HG02884 (cell line): Measurements from ENCODE around the gene FAAP20.

ENCODE experiments used
- ATAC-seq: cut with Tn5 transposase; IDR thresholded peaks from one replicate; pipeline ENCODE4 v1.9.1; 2021; ENCODE audit warnings: mild to moderate bottlenecking, moderate library complexity; ENCODE audit not compliant: unreplicated experiment

Gene FAAP20

DNA sequence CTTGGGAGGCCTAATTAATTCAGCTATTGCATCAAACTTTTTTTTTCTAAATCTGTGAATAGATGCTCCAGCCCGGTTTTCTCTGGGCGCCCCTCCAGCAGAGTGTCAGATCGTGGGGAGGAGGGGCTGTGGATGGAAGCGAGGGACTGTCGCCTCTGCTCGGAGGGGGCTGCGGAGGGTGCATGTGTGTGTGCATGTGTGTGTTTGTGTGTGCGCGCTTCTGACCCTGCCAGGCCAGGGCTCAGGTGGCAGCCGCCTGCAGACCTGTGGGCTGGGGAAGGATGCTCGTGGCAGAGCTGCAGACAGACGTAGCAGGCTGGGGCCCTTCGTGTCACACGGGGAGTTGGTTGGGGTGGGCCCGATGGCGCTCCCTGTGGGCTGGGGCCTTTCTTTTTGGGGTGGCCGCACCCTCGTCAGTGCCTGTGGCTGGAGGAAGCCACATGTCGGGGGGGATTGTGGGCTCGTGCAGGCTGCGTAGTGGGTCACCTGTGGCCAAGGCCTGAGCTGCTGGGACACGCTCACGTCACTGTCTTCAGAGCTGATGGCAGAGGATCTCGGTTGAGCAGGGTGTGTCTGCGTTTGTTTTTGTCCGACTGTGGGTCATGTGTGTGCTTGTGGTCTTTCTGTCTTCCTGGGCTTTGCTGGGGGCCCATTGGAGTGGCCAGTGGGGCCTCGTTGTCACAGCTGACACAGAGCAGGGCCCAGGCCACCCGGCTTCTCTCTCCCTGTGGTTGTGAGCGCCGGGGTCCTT lies 36.4 kb upstream of the FAAP20 start:
- no peak for ATAC-seq

DNA sequence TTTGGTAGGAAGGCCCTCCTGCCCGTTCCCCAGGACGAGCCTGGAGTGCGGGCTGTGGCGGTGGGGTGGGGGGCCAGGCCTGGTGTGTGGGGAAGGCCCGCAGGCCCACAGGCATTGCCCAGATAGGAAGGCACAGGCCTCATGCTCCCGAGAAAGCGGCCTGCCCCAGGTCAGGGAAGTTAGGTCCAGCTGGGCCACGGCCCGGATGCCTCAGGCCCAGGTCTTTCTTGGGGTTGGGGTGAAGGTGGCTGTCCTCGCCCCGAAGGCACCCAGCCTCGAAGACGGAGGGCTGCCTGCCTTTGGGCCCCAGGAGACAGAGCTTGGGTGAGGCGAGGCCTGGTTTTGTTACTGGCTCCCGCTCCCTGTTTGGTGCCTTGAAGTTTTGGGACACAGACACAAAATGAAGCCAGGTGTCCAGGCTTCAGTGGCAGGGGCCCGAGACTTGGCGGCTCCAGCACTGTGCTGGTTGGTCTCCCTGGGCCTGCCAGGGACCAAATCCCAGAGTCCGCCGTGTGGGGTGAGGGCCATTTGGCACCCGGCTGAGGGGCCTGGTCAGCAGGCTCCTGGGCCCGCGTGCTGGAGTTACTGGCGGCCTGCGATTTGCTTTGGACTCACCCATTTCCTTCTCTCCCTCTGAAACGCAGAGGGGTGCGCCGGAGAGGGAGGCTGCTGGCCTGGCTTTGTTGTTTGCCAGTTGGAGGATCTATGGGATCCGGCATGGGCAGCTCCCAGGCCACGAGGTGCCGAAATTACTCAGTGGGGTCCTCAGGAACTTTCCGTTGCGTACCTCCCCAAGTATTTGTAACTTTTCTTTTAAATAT lies 35.5 kb upstream of the FAAP20 start:
- no peak for ATAC-seq

DNA sequence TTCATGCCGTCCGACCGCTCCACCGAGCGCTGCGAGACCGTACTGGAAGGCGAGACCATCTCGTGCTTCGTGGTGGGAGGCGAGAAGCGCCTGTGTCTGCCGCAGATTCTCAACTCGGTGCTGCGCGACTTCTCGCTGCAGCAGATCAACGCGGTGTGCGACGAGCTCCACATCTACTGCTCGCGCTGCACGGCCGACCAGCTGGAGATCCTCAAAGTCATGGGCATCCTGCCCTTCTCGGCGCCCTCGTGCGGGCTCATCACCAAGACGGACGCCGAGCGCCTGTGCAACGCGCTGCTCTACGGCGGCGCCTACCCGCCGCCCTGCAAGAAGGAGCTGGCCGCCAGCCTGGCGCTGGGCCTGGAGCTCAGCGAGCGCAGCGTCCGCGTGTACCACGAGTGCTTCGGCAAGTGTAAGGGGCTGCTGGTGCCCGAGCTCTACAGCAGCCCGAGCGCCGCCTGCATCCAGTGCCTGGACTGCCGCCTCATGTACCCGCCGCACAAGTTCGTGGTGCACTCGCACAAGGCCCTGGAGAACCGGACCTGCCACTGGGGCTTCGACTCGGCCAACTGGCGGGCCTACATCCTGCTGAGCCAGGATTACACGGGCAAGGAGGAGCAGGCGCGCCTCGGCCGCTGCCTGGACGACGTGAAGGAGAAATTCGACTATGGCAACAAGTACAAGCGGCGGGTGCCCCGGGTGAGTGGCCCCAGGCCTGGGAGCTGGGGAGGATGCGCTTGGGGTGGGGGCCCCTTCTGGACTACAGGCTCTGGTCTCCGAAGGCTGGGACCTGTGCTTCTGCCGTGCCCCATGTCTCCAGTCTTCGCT lies 34.7 kb upstream of the FAAP20 start:
- ATAC-seq: no peak

DNA sequence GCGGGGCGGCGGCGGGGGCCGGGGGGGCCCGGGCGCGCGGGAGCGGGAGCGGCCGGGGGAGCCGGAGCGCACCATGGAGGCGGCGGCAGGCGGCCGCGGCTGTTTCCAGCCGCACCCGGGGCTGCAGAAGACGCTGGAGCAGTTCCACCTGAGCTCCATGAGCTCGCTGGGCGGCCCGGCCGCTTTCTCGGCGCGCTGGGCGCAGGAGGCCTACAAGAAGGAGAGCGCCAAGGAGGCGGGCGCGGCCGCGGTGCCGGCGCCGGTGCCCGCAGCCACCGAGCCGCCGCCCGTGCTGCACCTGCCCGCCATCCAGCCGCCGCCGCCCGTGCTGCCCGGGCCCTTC lies 34.1 kb upstream of the FAAP20 start:
- no peak for ATAC-seq

DNA sequence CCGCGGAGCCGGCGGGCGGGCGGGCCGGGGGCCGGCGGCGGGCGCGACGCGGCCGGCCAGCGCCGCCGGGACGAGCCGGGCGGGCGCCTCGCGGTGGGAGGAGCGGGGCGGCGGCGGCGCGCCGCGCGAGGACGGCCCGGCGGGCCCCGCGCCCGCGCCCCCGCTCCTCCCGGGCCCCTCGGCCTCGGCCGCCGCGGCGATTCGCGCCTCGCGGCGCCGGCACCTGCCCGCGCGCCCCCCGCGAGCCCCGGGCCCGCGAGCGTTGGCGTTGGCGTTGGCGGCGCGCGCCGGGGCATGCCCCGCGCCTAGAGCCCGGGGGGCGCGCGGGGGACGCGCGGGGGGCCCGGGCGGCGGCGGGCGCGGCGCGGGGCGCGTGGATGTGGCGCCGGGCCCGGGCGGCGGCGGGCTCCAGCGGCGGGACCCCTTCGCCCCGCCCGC lies 33.6 kb upstream of the FAAP20 start, which contains the start of gene SKI:
SKI (plus strand) TSS at position 163 of the 438 bp plus-strand sequence. CDS start 448 bp downstream, outside the sequence.
- ATAC-seq: no peak

DNA sequence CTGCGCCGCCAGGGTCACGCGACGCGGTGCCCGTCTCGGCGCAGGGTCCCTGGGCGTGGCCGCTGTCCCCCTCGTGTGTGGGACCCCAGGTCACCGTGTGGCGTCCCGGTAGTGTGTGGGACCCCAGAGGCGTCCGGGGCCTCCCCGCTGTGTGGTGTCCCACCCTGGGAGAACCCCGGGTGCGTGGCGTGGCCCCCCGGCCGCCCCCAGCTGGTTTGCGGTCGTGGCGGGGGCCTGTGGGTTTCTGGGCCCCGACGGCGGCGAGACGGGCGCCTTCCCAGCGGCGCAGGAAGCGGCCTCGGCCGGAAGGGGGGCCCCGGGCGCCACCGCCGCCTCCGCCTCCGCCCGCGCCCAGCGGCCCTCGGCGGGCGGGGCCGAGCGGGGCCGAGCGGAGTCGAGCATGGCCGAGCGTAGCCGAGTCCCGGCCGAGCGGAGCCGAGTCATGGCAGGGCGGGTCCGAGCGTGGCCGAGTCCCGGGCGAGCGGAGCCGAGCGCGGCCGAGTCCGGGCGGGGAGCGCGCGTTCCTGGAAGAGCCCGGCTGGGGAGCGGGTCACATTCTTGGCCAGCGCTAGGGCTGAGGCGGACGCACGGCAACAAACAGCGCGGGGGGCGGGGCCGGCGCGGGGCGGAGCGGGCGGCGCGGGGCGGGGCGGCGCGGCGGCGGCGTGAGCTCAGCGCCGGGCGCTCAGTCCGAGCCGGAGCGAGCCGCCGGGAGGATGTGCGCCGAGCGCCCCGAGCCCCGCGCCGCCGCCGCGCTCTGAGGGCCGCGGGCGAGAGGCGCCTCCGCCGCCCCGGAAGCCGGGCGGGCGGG lies 33.0 kb upstream of the FAAP20 start:
- ATAC-seq: peak; percentile 70

DNA sequence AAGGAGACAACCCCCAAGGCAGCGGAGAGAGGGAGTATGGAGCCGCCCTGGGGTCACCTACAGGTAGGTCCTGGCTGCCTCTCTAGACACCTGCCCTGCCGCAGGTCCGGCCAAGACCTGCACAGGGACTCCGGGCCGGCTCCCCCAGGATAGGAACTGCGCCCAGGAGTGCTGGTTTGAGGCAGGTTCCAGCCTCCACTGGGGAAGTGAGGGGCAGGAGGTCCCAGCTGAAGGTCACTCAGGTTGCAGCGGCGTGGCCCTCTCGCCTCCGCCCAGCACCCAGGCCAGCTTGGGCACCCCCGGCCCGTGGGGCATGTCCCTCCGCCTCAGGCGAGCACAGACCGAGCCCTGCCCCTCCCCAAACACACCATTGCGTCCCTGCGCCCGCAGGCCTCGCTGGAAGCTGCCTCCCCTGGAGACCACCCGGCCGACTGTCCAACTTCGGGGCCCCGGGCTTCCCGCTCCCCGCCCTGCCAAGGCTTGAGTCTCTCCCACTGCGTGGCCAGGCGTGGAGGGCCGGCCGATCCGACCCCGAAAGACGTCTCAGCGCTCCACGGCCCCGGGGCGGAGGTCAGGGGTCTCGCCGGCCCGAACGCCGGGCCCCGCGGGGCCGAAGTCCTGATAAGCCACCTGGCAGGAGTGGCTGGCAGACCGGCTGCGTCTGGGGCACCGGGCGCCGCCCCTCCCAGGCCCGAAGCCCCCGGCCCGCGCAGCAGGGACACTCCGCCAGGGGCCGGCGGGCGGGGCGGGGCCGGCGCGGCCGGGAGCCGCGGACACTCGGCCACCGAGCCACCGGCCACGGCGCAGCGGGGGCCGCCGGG lies 32.2 kb upstream of the FAAP20 start:
- no peak for ATAC-seq

DNA sequence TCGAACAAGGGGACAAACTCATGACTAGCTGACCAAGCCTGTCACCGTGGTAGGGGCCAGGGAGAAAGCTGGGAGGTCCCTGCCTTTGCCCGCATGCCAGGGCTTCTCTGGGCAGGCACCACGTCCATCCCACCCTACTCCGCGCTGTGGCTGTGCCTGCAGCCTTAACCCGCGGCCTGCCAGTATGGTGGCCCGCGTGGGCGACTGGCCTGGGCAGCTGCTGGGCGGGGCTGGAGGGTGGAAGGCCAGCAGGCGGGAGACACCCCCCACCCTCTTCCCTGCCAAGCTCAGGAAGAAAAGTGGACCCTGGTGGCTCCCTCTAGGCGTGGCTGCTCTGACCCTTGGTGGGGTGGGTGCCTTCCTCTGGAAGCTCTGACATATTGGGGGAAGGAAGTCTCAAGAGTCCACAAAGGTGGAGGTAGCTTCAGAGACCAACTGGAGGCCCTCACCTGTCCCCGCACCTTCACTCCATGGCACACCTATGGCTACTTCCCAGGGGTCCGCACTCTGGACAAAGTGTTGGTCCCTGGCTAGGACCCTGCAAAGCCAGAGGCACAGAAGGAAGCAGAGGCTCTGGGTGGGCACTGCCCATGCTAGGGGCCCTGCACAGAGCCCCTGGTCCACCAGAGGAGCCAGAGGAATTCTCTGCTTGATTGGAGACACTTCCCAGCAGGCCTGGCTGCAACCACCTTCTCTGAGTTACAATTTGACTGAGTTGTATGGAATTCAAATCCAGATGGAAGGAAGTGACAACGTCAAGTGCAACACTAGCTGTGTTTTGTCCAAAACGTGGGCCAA lies 30.3 kb upstream of the FAAP20 start:
- no peak for ATAC-seq

DNA sequence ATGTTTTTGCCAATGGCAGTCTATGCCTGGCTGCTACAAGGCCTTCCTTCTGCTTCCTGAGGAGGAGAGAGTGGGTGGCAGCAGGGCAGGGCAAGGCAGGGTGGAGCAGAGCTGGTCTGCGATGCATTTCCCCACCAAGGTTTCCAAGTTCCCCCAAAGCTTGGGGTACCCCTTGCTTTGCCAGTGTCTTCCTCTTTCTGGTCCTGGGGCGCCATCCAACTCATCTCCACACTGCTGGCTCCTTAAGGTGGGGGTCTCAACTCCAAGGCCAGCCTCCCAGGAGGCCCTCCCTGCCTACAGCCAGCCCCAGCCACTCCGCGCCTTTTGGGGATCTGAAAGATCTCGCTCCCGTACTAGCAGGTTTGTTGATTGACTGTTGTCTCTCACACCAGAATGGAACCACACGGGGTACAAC lies 29.6 kb upstream of the FAAP20 start:
- ATAC-seq: no peak

DNA sequence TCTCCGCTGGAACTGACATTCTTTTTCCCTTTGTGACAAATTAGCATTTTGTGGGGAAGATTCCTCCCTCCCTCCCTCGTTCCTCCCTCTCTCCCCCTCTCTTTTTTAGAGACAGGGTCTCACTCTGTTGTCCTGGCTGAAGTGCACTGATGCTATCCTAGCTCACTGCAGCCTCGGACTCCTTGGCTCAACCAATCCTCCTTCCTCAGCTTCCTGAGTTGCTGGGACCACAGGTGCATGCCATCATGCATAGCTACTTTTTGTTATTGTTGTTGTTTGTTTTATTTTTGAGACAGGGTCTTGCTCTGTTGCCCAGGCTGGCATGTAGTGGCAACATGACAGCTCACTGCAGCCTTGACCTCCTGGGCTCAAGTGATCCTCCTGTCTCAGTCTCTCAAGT lies 26.7 kb upstream of the FAAP20 start:
- ATAC-seq: no peak

DNA sequence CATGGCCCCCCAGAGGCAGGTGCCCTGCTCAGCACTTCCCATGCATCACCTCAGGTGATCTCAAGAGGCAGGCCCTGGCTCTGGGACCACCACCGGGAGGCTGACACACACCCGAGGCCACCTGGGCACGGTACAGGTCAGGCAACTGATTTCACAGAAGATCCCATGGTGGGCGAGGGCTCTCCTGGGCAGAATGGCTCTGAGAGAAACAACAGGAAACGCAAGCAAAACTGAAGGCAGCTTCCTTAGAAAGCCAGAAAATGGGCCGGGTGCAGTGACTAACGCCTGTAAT lies 22.1 kb upstream of the FAAP20 start:
- ATAC-seq: no peak

DNA sequence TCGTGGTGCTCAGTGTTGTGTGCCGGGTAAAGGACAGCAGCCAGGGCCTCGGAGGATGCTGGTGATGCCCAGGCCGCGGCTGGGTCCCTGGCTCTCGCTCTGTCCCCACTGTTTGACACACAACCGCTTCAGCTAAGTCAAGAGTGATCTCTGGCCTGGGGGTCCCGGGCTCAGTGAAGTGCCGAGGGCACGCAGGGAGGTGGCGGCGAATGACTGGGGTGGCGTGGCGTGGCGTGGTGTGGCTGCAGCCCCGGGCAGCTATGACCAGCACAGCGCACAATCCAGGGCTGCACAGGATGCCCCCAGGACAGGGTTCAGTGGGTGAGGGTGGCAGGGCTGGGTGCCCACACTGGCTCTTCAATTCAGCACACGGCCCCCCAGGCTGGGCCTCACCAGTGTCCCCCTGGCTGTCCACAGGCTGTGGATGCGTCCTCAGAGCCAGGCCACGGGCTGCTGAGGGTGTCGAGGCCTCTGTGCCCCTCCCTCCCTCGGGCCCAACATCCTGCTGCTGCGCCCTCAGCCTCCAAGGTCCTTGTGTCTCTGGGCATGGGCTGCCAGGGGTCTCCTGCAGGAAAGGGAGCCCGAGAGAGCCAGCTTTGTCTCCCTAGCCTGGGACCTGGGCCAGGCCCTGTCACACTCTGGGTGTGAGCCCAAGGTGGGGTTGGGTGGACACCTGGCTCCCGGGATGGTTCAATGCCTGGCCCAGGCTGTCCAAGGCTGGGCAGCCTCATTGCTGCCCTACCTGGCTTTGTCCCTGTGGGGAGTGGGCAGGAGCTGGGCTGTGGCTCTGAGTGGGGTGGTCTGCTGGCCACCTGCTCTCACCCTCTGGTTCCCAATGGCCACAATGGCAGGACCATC lies 21.6 kb upstream of the FAAP20 start:
- no peak for ATAC-seq

DNA sequence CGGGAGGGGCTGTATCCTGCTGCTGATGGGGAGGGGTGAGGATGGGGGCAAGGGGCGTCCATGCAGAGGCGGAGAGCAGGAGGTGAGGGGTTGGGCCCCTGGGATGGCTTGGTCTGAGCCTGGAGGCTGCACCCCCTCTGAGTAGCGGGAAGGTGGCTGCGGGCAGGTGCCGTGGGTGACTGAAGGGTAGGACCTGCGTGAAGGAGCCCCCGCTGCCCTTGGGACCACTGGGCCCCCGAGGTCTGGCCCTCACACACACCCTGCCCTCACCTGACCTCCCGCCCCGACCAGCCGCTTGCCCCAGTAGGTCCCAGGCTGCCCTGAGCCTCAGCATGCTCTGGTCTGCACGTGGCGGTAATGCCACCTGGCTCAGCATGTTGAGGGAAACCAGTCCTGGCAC lies 20.8 kb upstream of the FAAP20 start:
- ATAC-seq: no peak

DNA sequence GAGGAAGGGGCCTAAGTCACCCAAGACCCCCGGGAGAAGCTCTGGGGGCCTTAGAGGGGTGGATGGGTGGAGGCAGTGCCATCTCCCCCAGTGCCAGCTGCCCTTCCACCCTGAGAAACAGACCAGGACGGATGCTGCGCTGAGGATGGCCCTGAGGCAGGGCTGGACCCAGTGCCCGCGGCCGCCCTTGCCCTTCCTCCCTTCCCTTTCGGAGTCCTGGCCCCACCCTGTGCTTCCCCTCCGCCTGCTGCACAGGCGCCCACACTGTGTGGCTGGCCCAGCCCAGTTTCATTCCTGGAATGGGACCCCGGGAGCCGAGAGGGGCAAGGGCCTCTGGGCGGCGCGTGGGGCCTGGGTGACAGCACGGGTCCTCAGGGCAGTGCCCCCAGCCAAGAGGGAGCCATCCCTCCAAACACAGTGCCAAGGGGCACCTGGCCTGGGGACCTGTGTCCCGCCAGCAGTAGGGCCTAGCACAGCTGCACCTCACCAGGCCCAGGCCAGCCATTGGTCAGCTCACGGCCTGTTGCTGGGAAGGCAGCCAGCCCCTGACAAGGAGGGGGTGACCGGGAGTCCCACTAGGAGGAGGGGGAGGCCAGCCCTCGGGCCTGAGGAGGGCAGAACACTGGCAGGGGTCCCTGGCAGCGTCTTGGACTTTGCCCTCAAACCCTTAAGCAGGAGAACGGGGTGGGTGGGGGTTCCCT lies 20.1 kb upstream of the FAAP20 start:
- no peak for ATAC-seq

DNA sequence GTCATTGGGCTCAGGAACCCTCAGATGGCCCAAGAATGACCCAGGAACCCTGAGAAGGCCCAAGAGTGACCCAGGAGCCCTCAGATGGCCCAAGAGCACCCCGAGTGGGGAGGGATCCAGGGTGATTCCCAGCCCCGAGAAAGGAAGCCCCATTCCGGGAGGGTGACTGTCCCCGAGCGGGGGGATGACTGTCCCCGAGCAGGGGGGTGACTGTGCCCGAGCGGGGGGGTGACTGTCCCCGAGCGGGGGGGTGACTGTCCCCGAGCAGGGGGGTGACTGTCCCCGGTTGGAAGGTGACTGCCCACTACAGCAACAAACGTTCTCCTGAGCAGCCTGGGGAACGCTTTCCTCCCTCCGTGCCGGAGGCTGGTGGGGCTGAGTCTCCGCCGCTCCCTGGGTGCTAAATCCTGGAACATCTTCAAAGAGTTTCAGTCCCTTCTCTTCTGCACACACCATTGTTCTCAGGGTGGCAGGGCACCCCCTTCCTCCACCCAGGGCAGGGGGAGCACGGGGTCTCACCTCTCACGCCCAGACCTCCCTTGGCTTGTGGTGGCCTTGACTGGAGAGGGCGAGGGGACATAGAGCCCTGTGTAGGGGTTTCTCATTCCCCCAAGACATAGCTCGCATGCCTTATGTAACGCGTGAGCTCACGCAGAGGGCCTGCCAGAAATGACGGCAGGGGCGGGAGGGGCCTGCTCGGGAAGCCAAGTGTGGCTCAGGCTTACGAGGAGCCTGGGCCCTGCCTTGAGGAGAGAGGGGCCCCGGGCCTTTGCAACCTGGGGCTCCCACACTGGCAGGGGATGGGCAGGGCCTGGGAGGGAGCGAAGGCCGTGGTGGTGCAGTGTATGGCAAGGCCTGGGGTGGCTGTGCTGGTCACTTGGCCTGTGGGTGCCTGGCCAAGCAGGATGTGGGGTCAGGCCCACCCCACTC lies 19.3 kb upstream of the FAAP20 start:
- no peak for ATAC-seq
